ENCODE data around the gene ARID1B. TPM values are rescaled to one million over a fixed set of nuclear protein-coding genes. Genes with fewer than 3 reads are reported as not detected.

Gene ARID1B
- total RNA-seq, 1 experiment from 2014 or later: 42.8 TPM

- H3K4me3 ChIP-seq: no peak overlapping the region
- H3K9me3 ChIP-seq (ENCODE audit: insufficient read depth, low read depth): no peaks in the 10 kb centered on the region
- no peak overlapping the region for H3K4me2 ChIP-seq
- DNase-seq: no peak
- H3K9me2 ChIP-seq (ENCODE audit: insufficient read depth): no peaks in the 10 kb centered on the region
- peaks cover 11% of the 10 kb centered on the region for H4K20me1 ChIP-seq (ENCODE audit: insufficient read depth)
- CTCF ChIA-PET: no interaction called here
- H3K27ac ChIP-seq: no peak overlapping the region
- POLR2A ChIA-PET (ENCODE audit: unreplicated experiment): no interaction called here
- intact Hi-C loops (cut with micrococcal nuclease; ENCODE audit: unreplicated experiment): no loop called here
- BruUV-seq (replicated peaks): no TSS peak
- H3K27me3 ChIP-seq (ENCODE audit: insufficient read depth, low read depth): no peaks in the 10 kb centered on the region
- H3F3A ChIP-seq (ENCODE audit: insufficient read depth, low read depth): no peaks in the 10 kb centered on the region; the same call in 1 of the 2 replicates
- peaks cover 41% of the 10 kb centered on the region for H3K79me2 ChIP-seq (ENCODE audit: low read depth)
- no peak overlapping the region for H2AFZ ChIP-seq
- H3K36me3 ChIP-seq (ENCODE audit: low read depth): no peaks in the 10 kb centered on the region
- TF ChIP-seq EZH2 (IDR thresholded peaks at IDR 0.05; ENCODE audit: low read depth) (no peak), CTCF (conservative IDR thresholded peaks at IDR 0.05) (no peak)
- H3K4me1 ChIP-seq (replicated peaks; ENCODE audit: insufficient read depth): peaks cover 12% of the 10 kb centered on the region; the same call in 1 of the 2 replicates
Observed at GRCh38 chr6:156967852-156968251, 190.7 kb downstream of the ARID1B start.

GRCh38 chr6:156969233-156969632 is 192.1 kb downstream of the ARID1B start:
- H3K9me2 ChIP-seq (ENCODE audit: insufficient read depth): no peaks in the 10 kb centered on the region
- no peak overlapping the region for H2AFZ ChIP-seq
- peaks cover 4% of the 10 kb centered on the region; the same call in 1 of the 2 replicates for H4K20me1 ChIP-seq (ENCODE audit: insufficient read depth)
- no peaks in the 10 kb centered on the region for H3K36me3 ChIP-seq (ENCODE audit: low read depth)
- H3F3A ChIP-seq (ENCODE audit: insufficient read depth, low read depth): no peaks in the 10 kb centered on the region
- CTCF ChIA-PET: no interaction called here
- H3K27ac ChIP-seq: no peak overlapping the region
- H3K79me2 ChIP-seq (ENCODE audit: low read depth): peaks cover 38% of the 10 kb centered on the region
- peaks cover 1% of the 10 kb centered on the region; the same call in 1 of the 2 replicates for H3K4me1 ChIP-seq (replicated peaks; ENCODE audit: insufficient read depth)
- H3K4me3 ChIP-seq: no peak overlapping the region
- H3K4me2 ChIP-seq: no peak overlapping the region
- no peaks in the 10 kb centered on the region for H3K27me3 ChIP-seq (ENCODE audit: insufficient read depth, low read depth)
- intact Hi-C loops (cut with micrococcal nuclease; ENCODE audit: unreplicated experiment): no loop called here
- no peaks in the 10 kb centered on the region for H3K9me3 ChIP-seq (ENCODE audit: insufficient read depth, low read depth)
- TF ChIP-seq CTCF (conservative IDR thresholded peaks at IDR 0.05) (no peak), EZH2 (IDR thresholded peaks at IDR 0.05; ENCODE audit: low read depth) (no peak)
- POLR2A ChIA-PET (ENCODE audit: unreplicated experiment): no interaction called here
- no peak for DNase-seq
- no TSS peak for BruUV-seq (replicated peaks)

GRCh38 chr6:156970595-156971112 is 193.5 kb downstream of the ARID1B start:
- intact Hi-C loops (cut with micrococcal nuclease; ENCODE audit: unreplicated experiment): no loop called here
- H3K9me2 ChIP-seq (ENCODE audit: insufficient read depth): no peaks in the 10 kb centered on the region
- no peak overlapping the region for H3K27ac ChIP-seq
- H3K27me3 ChIP-seq (ENCODE audit: insufficient read depth, low read depth): no peaks in the 10 kb centered on the region
- TF ChIP-seq CTCF (conservative IDR thresholded peaks at IDR 0.05): no peak
- no peak for TF ChIP-seq EZH2 (IDR thresholded peaks at IDR 0.05; ENCODE audit: low read depth)
- H3F3A ChIP-seq (ENCODE audit: insufficient read depth, low read depth): no peaks in the 10 kb centered on the region
- H3K36me3 ChIP-seq (ENCODE audit: low read depth): no peaks in the 10 kb centered on the region
- H3K4me1 ChIP-seq (replicated peaks; ENCODE audit: insufficient read depth): no peaks in the 10 kb centered on the region
- H3K9me3 ChIP-seq (ENCODE audit: insufficient read depth, low read depth): no peaks in the 10 kb centered on the region
- H4K20me1 ChIP-seq (ENCODE audit: insufficient read depth): peaks cover 4% of the 10 kb centered on the region; the same call in 1 of the 2 replicates
- ChIA-PET POLR2A (ENCODE audit: unreplicated experiment) (no interaction called here), CTCF (no interaction called here)
- no TSS peak for BruUV-seq (replicated peaks)
- DNase-seq: no peak
- H3K4me2 ChIP-seq: no peak overlapping the region
- H2AFZ ChIP-seq: no peak overlapping the region
- H3K4me3 ChIP-seq: no peak overlapping the region
- H3K79me2 ChIP-seq (ENCODE audit: low read depth): peaks cover 44% of the 10 kb centered on the region

Data from PC-9 (cell line).